Sciatic nerve (tissue), 2 donors: ENCODE data around the gene STAC3. TPM values are rescaled to one million over a fixed set of nuclear protein-coding genes. Genes with fewer than 3 reads are reported as not detected.
A peak's percentile ranks its signal among the peaks of the same experiment; 100 is the strongest.

Experiments used
- ATAC-seq: fragments of 200-7000 bp; cut with Tn5 transposase; one replicate; pipeline ENCODE4 v1.9.1; 2020; ENCODE audit warnings: mild to moderate bottlenecking, moderate library complexity
- DNase-seq: peaks from one replicate; pipeline ENCODE4 v3.0.0-alpha.2; 2020; ENCODE audit warnings: low spot score
- intact Hi-C: fragments of 100-400 bp; cut with DNase I; formaldehyde crosslinking; loops from one replicate; pipeline ENCODE4 v1.14.2; 2022
- total RNA-seq: library from RNA; stranded (reverse); fragmentation: NEBNext Ultra II Directional; extraction: Animal tissue kit (Norgen Biotek cat#: 25700); gene quantifications from one replicate; pipeline ENCODE4 v1.2.1, GENCODE V29; 2021
- donor health status: DM: no; HTN: no; CAD: no.
- donor health status: DM: no; HTN: no; CAD: no.

STAC3 gene
- total RNA-seq, 1 donor from 2014 or later, result 1.9 TPM

DNA sequence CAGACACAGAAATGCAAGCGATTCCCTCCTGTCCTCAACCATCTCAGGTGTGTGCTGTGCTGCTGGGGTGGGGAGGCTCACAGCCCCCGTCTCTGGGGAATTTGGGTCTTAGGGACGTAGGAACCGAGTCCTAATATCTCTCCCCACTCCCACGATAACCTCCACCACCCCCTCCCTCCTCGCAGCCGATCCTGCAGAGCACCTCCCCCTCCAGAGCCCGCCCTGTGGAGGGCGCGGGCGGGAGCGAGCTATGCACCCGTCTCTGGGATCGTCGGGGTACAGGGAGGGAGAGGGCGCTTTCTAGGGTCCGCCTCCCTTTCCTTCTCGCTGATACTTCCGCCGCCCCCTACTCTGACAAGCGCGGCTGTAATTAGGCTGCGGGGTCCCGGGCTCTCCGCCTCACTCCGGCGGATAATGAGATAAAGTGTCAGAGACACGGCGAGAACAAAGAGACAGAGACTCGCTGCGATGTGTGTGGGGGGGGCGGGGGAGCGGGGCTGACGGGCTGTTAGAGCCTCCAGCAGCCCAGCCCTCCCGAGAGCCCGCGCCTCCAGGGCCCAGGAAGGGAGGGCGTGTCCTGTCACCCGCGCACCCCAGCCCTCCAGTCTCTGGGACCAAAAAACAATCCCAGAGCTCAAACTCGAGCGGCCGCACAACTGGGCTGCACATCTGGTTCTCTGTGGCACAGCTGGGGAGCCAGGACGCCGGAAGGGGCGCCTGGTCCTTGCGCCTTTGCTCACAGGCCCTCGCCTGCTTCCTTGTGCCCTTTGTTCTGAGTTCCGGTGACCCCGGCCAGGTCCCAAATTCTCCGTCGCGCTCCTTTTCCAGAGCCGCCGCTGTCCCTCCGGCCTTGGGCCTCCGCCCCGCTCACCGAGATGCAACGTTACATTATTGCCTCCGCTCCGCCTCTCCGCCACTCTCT is 12.8 kb downstream of the STAC3 start:
- peak; percentile 0 for ATAC-seq
- DNase-seq, result no peak
- intact Hi-C loops, result no loop called here

DNA sequence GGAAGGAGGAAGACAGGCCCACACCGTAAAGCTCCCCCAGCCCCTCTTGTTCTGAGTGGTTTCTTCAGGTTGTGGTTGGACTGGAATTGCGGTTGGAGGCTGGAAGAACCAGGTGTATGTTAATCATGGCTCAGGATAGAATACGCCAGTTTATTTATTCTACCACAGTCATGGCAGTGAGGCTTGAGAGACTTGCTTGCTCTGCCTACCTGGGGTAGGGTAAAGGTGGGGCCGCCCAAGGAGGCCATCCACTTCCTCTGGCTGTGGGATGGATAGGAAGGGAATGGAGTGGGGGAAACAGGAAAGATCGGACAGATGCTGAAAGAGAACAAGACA is 13.4 kb downstream of the STAC3 start:
- intact Hi-C loops, result no loop called here
- no peak for ATAC-seq
- DNase-seq, result no peak

GRCh38 chr12:57236925-57237595 is 13.9 kb downstream of the STAC3 start:
- DNase-seq, result no peak
- intact Hi-C loops, result no loop called here

GRCh38 chr12:57236201-57236924 is 14.6 kb downstream of the STAC3 start:
- DNase-seq (no peak), ATAC-seq (no peak)

More at GRCh38 chr12:57236925-57237595, 13.9 kb downstream of the STAC3 start:
- ATAC-seq, result no peak

GRCh38 chr12:57235728-57236131 is 15.3 kb downstream of the STAC3 start:
- intact Hi-C loops, result no loop called here
- ATAC-seq, result no peak
- no peak for DNase-seq

More at GRCh38 chr12:57236201-57236924, 14.6 kb downstream of the STAC3 start:
- intact Hi-C loops, result no loop called here

DNA sequence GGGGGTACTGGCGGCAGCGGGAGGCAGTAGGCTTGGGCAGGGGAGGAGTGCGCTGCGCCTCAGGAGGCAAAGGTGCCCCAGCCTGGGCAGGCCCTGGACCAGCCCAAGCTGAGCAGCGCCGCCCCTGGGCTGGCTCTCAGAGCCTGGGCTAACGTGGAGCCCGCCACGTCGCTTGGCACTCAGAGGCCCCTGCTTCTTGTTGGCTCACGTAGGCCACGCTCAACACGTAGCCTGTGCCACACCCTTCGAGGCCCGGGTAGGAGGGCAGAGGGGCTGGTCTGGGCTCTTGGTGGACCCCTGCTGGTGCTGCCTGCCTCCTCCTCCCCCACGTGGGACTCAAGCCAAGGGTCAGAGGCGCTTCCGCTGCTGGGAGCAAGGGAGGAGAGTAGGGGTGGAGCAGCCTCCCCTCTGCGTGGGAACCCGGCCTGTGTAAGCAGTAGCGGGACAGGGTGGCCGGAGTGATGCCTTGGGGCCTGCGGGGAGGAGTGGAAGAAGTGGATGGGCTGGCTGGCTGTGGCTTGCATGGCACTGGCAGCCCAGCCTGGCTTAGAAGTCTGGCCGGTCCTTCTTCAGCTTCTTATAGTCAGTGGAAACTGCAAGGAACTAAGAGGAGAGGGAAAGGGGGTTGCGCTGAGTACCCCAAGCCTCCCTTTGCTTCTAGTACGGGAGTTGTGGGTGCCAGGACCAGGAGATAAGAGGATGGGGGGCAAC is 15.8 kb downstream of the STAC3 start:
- ATAC-seq (peak; percentile 42), DNase-seq (peak; percentile 79)

DNA sequence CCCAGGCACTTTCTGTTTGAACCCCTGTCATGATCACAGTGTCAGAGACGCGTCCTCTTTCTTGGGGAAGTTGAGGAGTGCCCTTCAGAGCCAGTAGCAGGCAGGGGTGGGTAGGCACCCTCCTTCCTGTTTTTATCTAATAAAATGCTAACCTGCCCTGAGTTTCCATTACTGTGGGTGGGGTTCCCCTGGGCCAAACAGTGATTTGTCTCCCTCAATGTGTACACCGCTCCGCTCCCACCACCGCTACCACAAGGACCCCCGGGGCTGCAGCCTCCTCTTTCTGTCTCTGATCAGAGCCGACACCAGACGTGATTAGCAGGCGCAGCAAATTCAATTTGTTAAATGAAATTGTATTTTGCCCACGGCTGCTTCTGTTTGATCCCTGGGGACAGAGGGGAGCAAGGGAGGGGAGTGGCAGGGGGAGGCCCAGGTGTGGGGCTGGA is 16.4 kb downstream of the STAC3 start:
- DNase-seq (no peak), ATAC-seq (no peak)
- intact Hi-C loops, result no loop called here

More for the DNA sequence above, 15.8 kb downstream of the STAC3 start:
- intact Hi-C loops, result no loop called here

DNA sequence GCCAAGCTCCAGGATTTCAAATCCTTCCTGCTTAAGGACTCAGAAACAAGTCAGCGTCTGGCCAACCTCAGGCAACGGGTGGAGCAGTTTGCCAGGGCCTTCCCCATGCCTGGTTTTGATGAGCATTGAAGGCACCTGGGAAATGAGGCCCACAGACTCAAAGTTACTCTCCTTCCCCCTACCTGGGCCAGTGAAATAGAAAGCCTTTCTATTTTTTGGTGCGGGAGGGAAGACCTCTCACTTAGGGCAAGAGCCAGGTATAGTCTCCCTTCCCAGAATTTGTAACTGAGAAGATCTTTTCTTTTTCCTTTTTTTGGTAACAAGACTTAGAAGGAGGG is 16.8 kb downstream of the STAC3 start:
- intact Hi-C loops, result no loop called here
- no peak for ATAC-seq
- no peak for DNase-seq

- peak; percentile 63 for DNase-seq
- intact Hi-C loops, result no loop called here
- peak; percentile 14 for ATAC-seq
Observed at GRCh38 chr12:57233357-57234232, 17.4 kb downstream of the STAC3 start.

GRCh38 chr12:57232156-57232756 is 18.7 kb downstream of the STAC3 start:
- ATAC-seq (no peak), DNase-seq (no peak)
- intact Hi-C loops, result no loop called here

DNA sequence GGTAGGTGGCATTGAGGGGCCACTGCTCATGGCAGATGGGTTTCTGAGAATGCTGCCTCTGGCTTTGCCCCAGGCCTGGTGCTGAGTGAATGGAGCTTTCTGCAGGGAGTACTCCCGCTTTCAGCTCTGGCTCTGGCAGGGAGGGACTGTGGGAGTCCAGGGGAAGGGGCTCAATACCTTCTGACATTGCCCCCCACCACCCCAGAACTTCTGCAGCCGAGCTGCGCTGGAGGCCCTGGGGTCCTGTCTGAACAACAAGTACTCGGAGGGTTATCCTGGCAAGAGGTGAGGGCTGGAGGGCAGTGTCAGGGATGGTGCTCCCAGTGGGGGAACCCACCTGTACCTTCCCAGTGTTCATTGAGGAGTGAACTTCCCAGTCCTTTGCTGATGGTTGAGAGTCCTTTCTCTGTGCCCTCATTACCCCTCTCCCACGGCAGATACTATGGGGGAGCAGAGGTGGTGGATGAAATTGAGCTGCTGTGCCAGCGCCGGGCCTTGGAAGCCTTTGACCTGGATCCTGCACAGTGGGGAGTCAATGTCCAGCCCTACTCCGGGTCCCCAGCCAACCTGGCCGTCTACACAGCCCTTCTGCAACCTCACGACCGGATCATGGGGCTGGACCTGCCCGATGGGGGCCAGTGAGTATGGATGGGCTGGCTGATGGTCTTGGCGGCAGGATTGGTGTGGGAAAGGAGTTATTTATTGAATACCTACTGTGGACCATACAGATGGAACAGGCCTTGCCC is 19.5 kb downstream of the STAC3 start:
- intact Hi-C loops, result no loop called here
- DNase-seq (no peak), ATAC-seq (no peak)

DNA sequence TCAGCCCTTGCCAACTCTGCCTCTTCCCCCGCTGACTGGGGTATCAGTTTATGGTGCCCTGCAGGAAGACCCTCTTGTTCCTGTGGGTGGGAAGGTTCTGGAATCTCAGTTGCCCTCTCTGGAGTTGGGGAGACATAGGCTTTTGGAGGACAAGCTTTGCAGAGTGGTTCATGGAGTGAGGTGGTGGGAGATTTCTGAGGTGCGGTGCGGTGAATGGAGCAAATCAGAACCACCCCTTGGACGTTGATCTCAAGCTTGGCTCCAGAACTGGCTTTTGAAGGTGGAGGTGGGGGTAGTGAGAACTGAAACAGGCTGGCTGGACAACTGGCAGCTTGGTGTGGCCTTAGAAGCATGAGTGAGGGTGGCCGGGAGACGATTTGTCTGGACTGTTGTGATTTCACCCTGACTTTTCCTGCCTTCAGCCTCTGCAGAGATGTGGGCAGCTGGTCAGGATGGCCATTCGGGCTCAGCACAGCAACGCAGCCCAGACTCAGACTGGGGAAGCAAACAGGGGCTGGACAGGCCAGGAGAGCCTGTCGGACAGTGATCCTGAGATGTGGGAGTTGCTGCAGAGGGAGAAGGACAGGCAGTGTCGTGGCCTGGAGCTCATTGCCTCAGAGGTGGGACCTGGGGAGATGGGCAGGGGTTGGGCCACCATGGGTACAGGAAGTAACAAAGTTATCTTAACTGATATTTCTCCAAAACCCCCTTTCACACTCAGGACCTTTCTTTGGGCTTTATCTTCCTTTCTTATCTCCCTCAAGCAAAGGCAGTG is 20.4 kb downstream of the STAC3 start:
- intact Hi-C loops, result no loop called here
- no peak for ATAC-seq
- no peak for DNase-seq

GRCh38 chr12:57229634-57230380 is 21.2 kb downstream of the STAC3 start, which contains the start of gene SHMT2:
TSS of gene SHMT2 (plus strand) at chr12:57229711. CDS start at chr12:57229779, 68 bp downstream.
- DNase-seq, result peak; percentile 97
- intact Hi-C loops, result no loop called here
- ATAC-seq, result peak; percentile 89

DNA sequence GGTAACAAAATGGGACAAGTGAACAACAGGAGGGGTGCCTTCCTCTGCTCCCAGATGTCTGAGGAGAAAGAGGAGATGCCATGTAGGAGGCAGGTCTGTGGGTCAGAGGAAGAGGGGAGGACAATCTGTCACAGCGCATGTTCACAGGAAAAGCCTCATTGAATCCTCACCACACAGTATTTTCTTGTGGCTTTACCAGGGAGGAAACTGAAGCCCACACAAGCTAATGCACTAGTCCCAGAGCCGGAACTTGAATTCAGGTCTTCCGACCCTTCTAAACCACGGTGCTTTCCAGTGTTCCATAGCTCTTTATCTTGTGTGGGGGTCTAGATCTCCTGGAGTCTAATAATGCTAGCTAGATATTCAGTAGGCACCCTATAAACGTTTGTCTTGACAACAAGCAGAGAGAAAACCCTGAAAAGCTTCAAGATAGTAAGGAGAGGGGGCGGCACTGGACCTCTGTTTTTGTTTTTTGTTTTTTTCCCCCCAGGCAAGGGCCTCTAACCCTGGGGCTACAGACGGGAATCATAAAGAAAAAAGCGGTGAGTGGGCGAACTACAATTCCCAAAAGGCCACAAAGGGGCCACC is 21.8 kb downstream of the STAC3 start:
- intact Hi-C loops, result no loop called here
- no peak for DNase-seq
- ATAC-seq, result no peak
